ENCODE measurements around the gene ZFPM1.

The ZFPM1 gene

GRCh38 chr16:88433632-88434352 is 19.3 kb upstream of the ZFPM1 start:
- no peak for DNase-seq (ENCODE audit: low read depth)

GRCh38 chr16:88434353-88434690 is 18.8 kb upstream of the ZFPM1 start:
- no peak for DNase-seq (ENCODE audit: low read depth)

GRCh38 chr16:88434746-88435145 is 18.3 kb upstream of the ZFPM1 start:
- no peak for DNase-seq (ENCODE audit: low read depth)

GRCh38 chr16:88435437-88436355 is 17.4 kb upstream of the ZFPM1 start:
- no peak for DNase-seq (ENCODE audit: low read depth)

- DNase-seq (ENCODE audit: low read depth), result no peak
These were observed 16.3 kb upstream of the ZFPM1 start for GRCh38 chr16:88436796-88437195.

GRCh38 chr16:88437367-88437964 is 15.6 kb upstream of the ZFPM1 start:
- DNase-seq (ENCODE audit: low read depth), result peak; percentile 36

GRCh38 chr16:88438084-88438870 is 14.8 kb upstream of the ZFPM1 start:
- no peak for DNase-seq (ENCODE audit: low read depth)

- no peak for DNase-seq (ENCODE audit: low read depth)
These were observed 14.1 kb upstream of the ZFPM1 start for GRCh38 chr16:88439016-88439415.

GRCh38 chr16:88439706-88440105 is 13.4 kb upstream of the ZFPM1 start:
- no peak for DNase-seq (ENCODE audit: low read depth)

GRCh38 chr16:88440111-88440510 is 13.0 kb upstream of the ZFPM1 start:
- DNase-seq (ENCODE audit: low read depth), result no peak

- DNase-seq (ENCODE audit: low read depth), result no peak
These were observed 12.2 kb upstream of the ZFPM1 start for GRCh38 chr16:88440686-88441405.

- no peak for DNase-seq (ENCODE audit: low read depth)
These were observed 11.6 kb upstream of the ZFPM1 start for GRCh38 chr16:88441460-88441859.

- DNase-seq (ENCODE audit: low read depth), result no peak
These were observed 10.7 kb upstream of the ZFPM1 start for GRCh38 chr16:88442383-88442726.

GRCh38 chr16:88442727-88443576 is 10.1 kb upstream of the ZFPM1 start:
- DNase-seq (ENCODE audit: low read depth), result peak; percentile 62

GRCh38 chr16:88444826-88445582 is 8.1 kb upstream of the ZFPM1 start:
- DNase-seq (ENCODE audit: low read depth), result no peak

GRCh38 chr16:88445583-88445960 is 7.5 kb upstream of the ZFPM1 start:
- DNase-seq (ENCODE audit: low read depth), result no peak

GRCh38 chr16:88446061-88446460 is 7.0 kb upstream of the ZFPM1 start:
- no peak for DNase-seq (ENCODE audit: low read depth)

GRCh38 chr16:88446736-88447135 is 6.3 kb upstream of the ZFPM1 start:
- DNase-seq (ENCODE audit: low read depth), result no peak

GRCh38 chr16:88447881-88448280 is 5.2 kb upstream of the ZFPM1 start:
- no peak for DNase-seq (ENCODE audit: low read depth)
